Activated T-helper 2 cell treated with anti-CD3 and anti-CD28 coated beads, Interferon-gamma antibody, Interleukin-2, Interleukin-4, amounts not matched to agents 10 μg/mL and 5 μg/mL and 100 μg/mL, durations not matched to agents 14 hours and 24 hours and 36 hours (primary cell): Measurements from ENCODE around the gene SRM. TPM values are rescaled to one million over a fixed set of nuclear protein-coding genes. Genes with fewer than 3 reads are reported as not detected.
"Not testable (repeated sequence)": the region's sequence is repeated elsewhere in the genome, so short reads cannot be mapped to it uniquely, and the experiment has no call there.

Source experiments
- DNase-seq: peaks from one replicate; pipeline ENCODE4 v3.0.0; 2021; ENCODE audit warnings: low spot score
- H3K27ac Mint-ChIP-seq: one replicate; pipeline ENCODE4 v1.8.0; 2021; ENCODE audit warnings: mixed read lengths
- H3K27me3 Mint-ChIP-seq: one replicate; pipeline ENCODE4 v1.8.0; 2021; ENCODE audit warnings: low read depth, mixed read lengths
- H3K36me3 Mint-ChIP-seq: one replicate; pipeline ENCODE4 v1.8.0; 2021; ENCODE audit warnings: low read depth, mixed read lengths
- H3K4me1 Mint-ChIP-seq: one replicate; pipeline ENCODE4 v1.8.0; 2021; ENCODE audit warnings: low read depth, mixed read lengths
- H3K4me3 Mint-ChIP-seq: one replicate; pipeline ENCODE4 v1.8.0; 2021; ENCODE audit warnings: low read depth, mild to moderate bottlenecking, moderate library complexity, mixed read lengths
- H3K9me3 Mint-ChIP-seq: one replicate; pipeline ENCODE4 v1.8.0; 2021; ENCODE audit warnings: mixed read lengths
- intact Hi-C: fragments of 100-400 bp; cut with micrococcal nuclease; formaldehyde crosslinking; loops from one replicate; pipeline ENCODE4 v1.15.1; 2023
- total RNA-seq: library from RNA; stranded (reverse); gene quantifications from 2 replicates; pipeline ENCODE4 v1.2.3, GENCODE V29; 2022

SRM gene
- total RNA-seq, 1 donor from 2014 or later = 233 TPM

- H3K27ac Mint-ChIP-seq, H3K4me3 Mint-ChIP-seq, DNase-seq, H3K27me3 Mint-ChIP-seq, H3K36me3 Mint-ChIP-seq, H3K4me1 Mint-ChIP-seq, H3K9me3 Mint-ChIP-seq: not testable (repeated sequence)
- intact Hi-C loops = loop anchor here (1.0 kb wide), 1 partner anchor 605 kb away; no protein-coding TSS in a partner anchor
Observed at GRCh38 chr1:11037019-11037739, 22.6 kb downstream of the SRM start.

- no peak overlapping the region for H3K27ac Mint-ChIP-seq
- H3K9me3 Mint-ChIP-seq = no peaks in the 10 kb centered on the region
- no peak for DNase-seq
- peaks cover 17% of the 10 kb centered on the region for H3K36me3 Mint-ChIP-seq
- intact Hi-C loops = no loop called here
- no peak overlapping the region for H3K4me3 Mint-ChIP-seq
- H3K27me3 Mint-ChIP-seq = no peaks in the 10 kb centered on the region
- no peaks in the 10 kb centered on the region for H3K4me1 Mint-ChIP-seq
Observed at GRCh38 chr1:11031624-11032262, 28.1 kb downstream of the SRM start.

- no peaks in the 10 kb centered on the region for H3K27me3 Mint-ChIP-seq
- no peak overlapping the region for H3K4me3 Mint-ChIP-seq
- no peaks in the 10 kb centered on the region for H3K4me1 Mint-ChIP-seq
- intact Hi-C loops = no loop called here
- no peak overlapping the region for H3K27ac Mint-ChIP-seq
- no peaks in the 10 kb centered on the region for H3K9me3 Mint-ChIP-seq
- DNase-seq = no peak
- H3K36me3 Mint-ChIP-seq = peaks cover 24% of the 10 kb centered on the region
Observed at GRCh38 chr1:11030865-11031264, 29.0 kb downstream of the SRM start.

- intact Hi-C loops = no loop called here
- no peak overlapping the region for H3K27ac Mint-ChIP-seq
- peaks cover 51% of the 10 kb centered on the region for H3K36me3 Mint-ChIP-seq
- H3K27me3 Mint-ChIP-seq = no peaks in the 10 kb centered on the region
- no peaks in the 10 kb centered on the region for H3K9me3 Mint-ChIP-seq
- no peak for DNase-seq
- no peak overlapping the region for H3K4me3 Mint-ChIP-seq
- H3K4me1 Mint-ChIP-seq = peaks cover 6% of the 10 kb centered on the region
Observed at GRCh38 chr1:11028018-11028417, 31.8 kb downstream of the SRM start.

GRCh38 chr1:11027316-11027715 is 32.5 kb downstream of the SRM start:
- Mint-ChIP-seq H3K4me1 (peaks cover 6% of the 10 kb centered on the region), H3K9me3 (no peaks in the 10 kb centered on the region), H3K27me3 (no peaks in the 10 kb centered on the region), H3K4me3 (no peak overlapping the region), H3K36me3 (peaks cover 58% of the 10 kb centered on the region), H3K27ac (no peak overlapping the region)
- no peak for DNase-seq
- intact Hi-C loops = no loop called here

- no peaks in the 10 kb centered on the region for H3K27me3 Mint-ChIP-seq
- H3K4me1 Mint-ChIP-seq = peaks cover 9% of the 10 kb centered on the region
- H3K36me3 Mint-ChIP-seq = peaks cover 62% of the 10 kb centered on the region
- intact Hi-C loops = no loop called here
- H3K27ac Mint-ChIP-seq = no peak overlapping the region
- H3K9me3 Mint-ChIP-seq = no peaks in the 10 kb centered on the region
- no peak for DNase-seq
- H3K4me3 Mint-ChIP-seq = no peak overlapping the region
Observed at GRCh38 chr1:11026903-11027302, 32.9 kb downstream of the SRM start.

- H3K27ac Mint-ChIP-seq = no peak overlapping the region
Observed at GRCh38 chr1:11026052-11026451, 33.8 kb downstream of the SRM start.

GRCh38 chr1:11025618-11026017 is 34.2 kb downstream of the SRM start:
- intact Hi-C loops = no loop called here
- Mint-ChIP-seq H3K4me3 (no peak overlapping the region), H3K27me3 (no peaks in the 10 kb centered on the region), H3K36me3 (peaks cover 74% of the 10 kb centered on the region), H3K9me3 (no peaks in the 10 kb centered on the region), H3K27ac (no peak overlapping the region), H3K4me1 (peaks cover 10% of the 10 kb centered on the region)
- no peak for DNase-seq

More at GRCh38 chr1:11026052-11026451, 33.8 kb downstream of the SRM start:
- H3K4me3 Mint-ChIP-seq = no peak overlapping the region
- H3K27me3 Mint-ChIP-seq = no peaks in the 10 kb centered on the region
- no peak for DNase-seq
- H3K9me3 Mint-ChIP-seq = no peaks in the 10 kb centered on the region
- H3K36me3 Mint-ChIP-seq = peaks cover 71% of the 10 kb centered on the region
- peaks cover 10% of the 10 kb centered on the region for H3K4me1 Mint-ChIP-seq
- intact Hi-C loops = no loop called here

GRCh38 chr1:11024874-11025203 is 35.0 kb downstream of the SRM start:
- Mint-ChIP-seq H3K27me3 (no peaks in the 10 kb centered on the region), H3K9me3 (no peaks in the 10 kb centered on the region), H3K36me3 (peaks cover 76% of the 10 kb centered on the region), H3K27ac (no peak overlapping the region), H3K4me1 (peaks cover 10% of the 10 kb centered on the region), H3K4me3 (no peak overlapping the region)
- intact Hi-C loops = no loop called here
- no peak for DNase-seq

GRCh38 chr1:11024154-11024873 is 35.5 kb downstream of the SRM start:
- H3K27ac Mint-ChIP-seq = no peak overlapping the region
- no peak for DNase-seq
- H3K4me3 Mint-ChIP-seq = no peak overlapping the region
- no peaks in the 10 kb centered on the region for H3K27me3 Mint-ChIP-seq
- intact Hi-C loops = no loop called here
- peaks cover 10% of the 10 kb centered on the region for H3K4me1 Mint-ChIP-seq
- H3K9me3 Mint-ChIP-seq = no peaks in the 10 kb centered on the region
- H3K36me3 Mint-ChIP-seq = peaks cover 80% of the 10 kb centered on the region

GRCh38 chr1:11023201-11023600 is 36.6 kb downstream of the SRM start:
- H3K9me3 Mint-ChIP-seq = no peaks in the 10 kb centered on the region
- H3K27ac Mint-ChIP-seq = no peak overlapping the region
- peaks cover 12% of the 10 kb centered on the region for H3K4me1 Mint-ChIP-seq
- H3K4me3 Mint-ChIP-seq = no peak overlapping the region
- DNase-seq = no peak
- H3K27me3 Mint-ChIP-seq = no peaks in the 10 kb centered on the region
- intact Hi-C loops = no loop called here
- peaks cover 90% of the 10 kb centered on the region for H3K36me3 Mint-ChIP-seq

- H3K36me3 Mint-ChIP-seq = peaks cover 85% of the 10 kb centered on the region
- DNase-seq = no peak
- no peaks in the 10 kb centered on the region for H3K9me3 Mint-ChIP-seq
- H3K4me1 Mint-ChIP-seq = peaks cover 17% of the 10 kb centered on the region
- H3K27me3 Mint-ChIP-seq = no peaks in the 10 kb centered on the region
- no peak overlapping the region for H3K27ac Mint-ChIP-seq
- intact Hi-C loops = loop anchor here (10.0 kb wide), 1 partner anchor 45 kb away; the partner anchor contains the start of gene SRM
- H3K4me3 Mint-ChIP-seq = no peak overlapping the region
Observed at GRCh38 chr1:11019971-11020370, 39.8 kb downstream of the SRM start.

- DNase-seq, H3K4me3 Mint-ChIP-seq, H3K27me3 Mint-ChIP-seq, H3K9me3 Mint-ChIP-seq, H3K27ac Mint-ChIP-seq: not testable (repeated sequence)
- Mint-ChIP-seq H3K36me3 (peaks cover 85% of the 10 kb centered on the region), H3K4me1 (peaks cover 21% of the 10 kb centered on the region)
- intact Hi-C loops = loop anchor here (10.0 kb wide), 1 partner anchor 45 kb away; the partner anchor contains the start of gene SRM
Observed at GRCh38 chr1:11019358-11019757, 40.5 kb downstream of the SRM start.
